Measurements from ENCODE around the gene ITGA11.

- TF ChIP-seq CTCF (conservative IDR thresholded peaks at IDR 0.05 in 1 of 2, IDR thresholded peaks at IDR 0.05 in 1 of 2; ENCODE audit: low read depth in 1 of 2, low read length in 2 of 2) (no peak), EZH2 (IDR thresholded peaks at IDR 0.05; ENCODE audit: low read length, missing control alignments) (no peak)
These were observed 172.1 kb downstream of the ITGA11 start for GRCh38 chr15:68259883-68260282.

Data from fibroblast of lung (primary cell).